Activated CD8-positive, alpha-beta memory T cell treated with anti-CD3 and anti-CD28 coated beads, Interleukin-2, amount 10 ng/mL, durations not matched to agents 7 days and 5 days (primary cell): Measurements from ENCODE around the gene TMEM205. TPM values are rescaled to one million over a fixed set of nuclear protein-coding genes. Genes with fewer than 3 reads are reported as not detected.
"Not testable (repeated sequence)": the region's sequence is repeated elsewhere in the genome, so short reads cannot be mapped to it uniquely, and the experiment has no call there.

Source experiments
- ATAC-seq: fragments of 150-1000 bp; cut with Tn5 transposase; one replicate; pipeline ENCODE4 v1.10.0; 2021; ENCODE audit warnings: moderate library complexity
- CTCF ChIA-PET: fragments of 350-600 bp; sonication (Branson Sonifier 250); formaldehyde crosslinking; loops from one replicate; lab custom pipeline; 2021; ENCODE audit warnings: antibody characterized with exemption; lab: Charles Lee
- DNase-seq: peaks from one replicate; pipeline ENCODE4 v3.0.0-alpha.2; 2020
- H3K27ac Mint-ChIP-seq: one replicate; pipeline ENCODE4 v1.8.0; 2021; ENCODE audit warnings: mild to moderate bottlenecking, mixed read lengths
- H3K27me3 Mint-ChIP-seq: one replicate; pipeline ENCODE4 v1.8.0; 2021; ENCODE audit warnings: mixed read lengths
- H3K36me3 Mint-ChIP-seq: one replicate; pipeline ENCODE4 v1.8.0; 2021; ENCODE audit warnings: mild to moderate bottlenecking, mixed read lengths
- H3K4me1 Mint-ChIP-seq: one replicate; pipeline ENCODE4 v1.8.0; 2021; ENCODE audit warnings: mixed read lengths
- H3K4me3 Mint-ChIP-seq: one replicate; pipeline ENCODE4 v1.8.0; 2021; ENCODE audit warnings: mild to moderate bottlenecking, moderate library complexity, mixed read lengths
- H3K9me3 Mint-ChIP-seq: one replicate; pipeline ENCODE4 v1.8.0; 2022; ENCODE audit warnings: low read depth, mixed read lengths
- total RNA-seq, 2 experiments: library from RNA; stranded (reverse); gene quantifications; one replicate each; pipeline ENCODE4 v1.2.3, GENCODE V29; 2021

The TMEM205 gene
- total RNA-seq, 2 experiments from 2014 or later: 25.1 to 28.1 TPM

GRCh38 chr19:11364296-11364904 is 18.3 kb upstream of the TMEM205 start:
- CTCF ChIA-PET: no interaction called here
- no peak for DNase-seq
- Mint-ChIP-seq H3K27ac (no peak overlapping the region), H3K27me3 (no peaks in the 10 kb centered on the region), H3K36me3 (no peaks in the 10 kb centered on the region), H3K9me3 (no peaks in the 10 kb centered on the region), H3K4me3 (no peak overlapping the region), H3K4me1 (no peaks in the 10 kb centered on the region)
- no peak for ATAC-seq

GRCh38 chr19:11363881-11364280 is 17.8 kb upstream of the TMEM205 start:
- CTCF ChIA-PET: interaction anchor here (0.8 kb wide), 1 partner anchor 70 kb away, joined by 4 read pairs; no protein-coding TSS in a partner anchor
- H3K36me3 Mint-ChIP-seq: no peaks in the 10 kb centered on the region

GRCh38 chr19:11361771-11362731 is 16.0 kb upstream of the TMEM205 start:
- Mint-ChIP-seq H3K36me3 (no peaks in the 10 kb centered on the region), H3K27me3 (no peaks in the 10 kb centered on the region), H3K4me3 (no peak overlapping the region), H3K4me1 (no peaks in the 10 kb centered on the region), H3K9me3 (no peaks in the 10 kb centered on the region), H3K27ac (no peak overlapping the region)
- CTCF ChIA-PET: no interaction called here
- ATAC-seq (no peak), DNase-seq (no peak)

More at GRCh38 chr19:11363881-11364280, 17.8 kb upstream of the TMEM205 start:
- H3K9me3 Mint-ChIP-seq: no peaks in the 10 kb centered on the region
- ATAC-seq (no peak), DNase-seq (no peak)
- H3K27me3 Mint-ChIP-seq: no peaks in the 10 kb centered on the region
- H3K4me3 Mint-ChIP-seq: no peak overlapping the region
- H3K4me1 Mint-ChIP-seq: no peaks in the 10 kb centered on the region
- no peak overlapping the region for H3K27ac Mint-ChIP-seq

- H3K4me3 Mint-ChIP-seq: no peak overlapping the region
- peaks cover 2% of the 10 kb centered on the region for H3K27me3 Mint-ChIP-seq
- H3K36me3 Mint-ChIP-seq: no peaks in the 10 kb centered on the region
- CTCF ChIA-PET: interaction anchor here (1.4 kb wide), 1 partner anchor 68 kb away, joined by 8 read pairs; no protein-coding TSS in a partner anchor
- no peak overlapping the region for H3K27ac Mint-ChIP-seq
- DNase-seq: no peak
- peak; percentile 41 for ATAC-seq
- H3K9me3 Mint-ChIP-seq: no peaks in the 10 kb centered on the region
- peaks cover 1% of the 10 kb centered on the region for H3K4me1 Mint-ChIP-seq
Observed at GRCh38 chr19:11361037-11361770, 15.1 kb upstream of the TMEM205 start.

- Mint-ChIP-seq H3K27me3 (peaks cover 9% of the 10 kb centered on the region), H3K9me3 (no peaks in the 10 kb centered on the region), H3K27ac (no peak overlapping the region), H3K36me3 (no peaks in the 10 kb centered on the region), H3K4me3 (no peak overlapping the region), H3K4me1 (peaks cover 11% of the 10 kb centered on the region)
- no peak for ATAC-seq
- DNase-seq: no peak
- CTCF ChIA-PET: interaction anchor here (0.9 kb wide), 1 partner anchor 9 kb away, joined by 3 read pairs; no protein-coding TSS in a partner anchor
Observed at GRCh38 chr19:11359421-11359820, 13.4 kb upstream of the TMEM205 start.

GRCh38 chr19:11356676-11357550 is 10.8 kb upstream of the TMEM205 start:
- H3K27ac Mint-ChIP-seq: no peak overlapping the region
- CTCF ChIA-PET: no interaction called here
- H3K36me3 Mint-ChIP-seq: no peaks in the 10 kb centered on the region
- H3K27me3 Mint-ChIP-seq: peaks cover 9% of the 10 kb centered on the region
- H3K4me1 Mint-ChIP-seq: peaks cover 11% of the 10 kb centered on the region
- ATAC-seq: no peak
- H3K4me3 Mint-ChIP-seq: no peak overlapping the region
- H3K9me3 Mint-ChIP-seq: no peaks in the 10 kb centered on the region
- DNase-seq: no peak

GRCh38 chr19:11356074-11356397 is 10.0 kb upstream of the TMEM205 start:
- H3K4me3 Mint-ChIP-seq: peak overlapping the region; percentile 22
- H3K36me3 Mint-ChIP-seq: no peaks in the 10 kb centered on the region
- DNase-seq (no peak), ATAC-seq (no peak)
- peaks cover 9% of the 10 kb centered on the region for H3K27me3 Mint-ChIP-seq
- CTCF ChIA-PET: no interaction called here
- H3K27ac Mint-ChIP-seq: no peak overlapping the region
- peaks cover 11% of the 10 kb centered on the region for H3K4me1 Mint-ChIP-seq
- no peaks in the 10 kb centered on the region for H3K9me3 Mint-ChIP-seq

GRCh38 chr19:11355160-11356073 is 9.3 kb upstream of the TMEM205 start, which contains the start of gene PLPPR2:
TSS of gene PLPPR2 (plus strand) at chr19:11355432. CDS start at chr19:11357674, 2,242 bp downstream.
- peak within 1 kb of the TSS; percentile 22 for H3K4me3 Mint-ChIP-seq
- DNase-seq (peak; percentile 86), ATAC-seq (peak; percentile 92)
- CTCF ChIA-PET: no interaction called here
- peaks cover 9% of the 10 kb centered on the region for H3K27me3 Mint-ChIP-seq
- H3K27ac Mint-ChIP-seq: no peak within 1 kb of the TSS
- H3K36me3 Mint-ChIP-seq: no peaks in the 10 kb centered on the region
- H3K9me3 Mint-ChIP-seq: no peaks in the 10 kb centered on the region
- peaks cover 11% of the 10 kb centered on the region for H3K4me1 Mint-ChIP-seq

- H3K4me3 Mint-ChIP-seq, CTCF ChIA-PET, H3K27ac Mint-ChIP-seq, H3K27me3 Mint-ChIP-seq, H3K36me3 Mint-ChIP-seq, DNase-seq, ATAC-seq, H3K9me3 Mint-ChIP-seq: not testable (repeated sequence)
- peaks cover 11% of the 10 kb centered on the region for H3K4me1 Mint-ChIP-seq
Observed at GRCh38 chr19:11354102-11354501, 8.0 kb upstream of the TMEM205 start.

GRCh38 chr19:11349171-11349570 is 3.1 kb upstream of the TMEM205 start:
- peaks cover 3% of the 10 kb centered on the region for H3K36me3 Mint-ChIP-seq
- no peak overlapping the region for H3K27ac Mint-ChIP-seq
- DNase-seq (no peak), ATAC-seq (no peak)
- no peaks in the 10 kb centered on the region for H3K27me3 Mint-ChIP-seq
- peaks cover 21% of the 10 kb centered on the region for H3K4me1 Mint-ChIP-seq
- no peak overlapping the region for H3K4me3 Mint-ChIP-seq
- CTCF ChIA-PET: no interaction called here
- H3K9me3 Mint-ChIP-seq: peaks cover 5% of the 10 kb centered on the region

- Mint-ChIP-seq H3K36me3 (peaks cover 3% of the 10 kb centered on the region), H3K9me3 (peaks cover 5% of the 10 kb centered on the region), H3K4me3 (peak overlapping the region; percentile 92), H3K27ac (no peak overlapping the region), H3K27me3 (no peaks in the 10 kb centered on the region), H3K4me1 (peaks cover 21% of the 10 kb centered on the region)
- ATAC-seq (no peak), DNase-seq (no peak)
- CTCF ChIA-PET: interaction anchor here (2.3 kb wide), 1 partner anchor 33 kb away, joined by 8 read pairs; no protein-coding TSS in a partner anchor
Observed at GRCh38 chr19:11347546-11348039, 1.5 kb upstream of the TMEM205 start.
